Measurements from ENCODE around the gene EPHA7.

DNA sequence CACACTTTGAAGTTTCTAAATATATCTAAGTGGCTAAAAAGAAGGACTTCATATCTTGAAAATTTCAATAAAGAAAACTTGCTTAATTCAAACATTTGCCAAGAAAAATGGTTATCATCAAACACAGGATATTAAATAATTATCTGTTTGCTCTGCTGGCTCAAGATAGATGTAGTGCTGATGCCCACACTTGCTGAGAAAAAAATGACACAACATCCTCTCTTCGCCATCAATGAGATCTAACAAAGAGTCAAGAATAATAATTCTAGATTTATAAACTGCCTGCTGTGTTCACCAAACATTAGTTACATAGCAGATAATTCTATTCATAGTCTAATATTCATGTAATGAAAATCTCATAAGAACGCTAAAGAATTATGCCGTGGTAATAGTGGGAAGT lies 93.6 kb downstream of the EPHA7 start:
- TF ChIP-seq SP1 (IDR thresholded peaks at IDR 0.05; ENCODE audit: low read depth) = no peak
- no peak for TF ChIP-seq POLR2AphosphoS5 (IDR thresholded peaks at IDR 0.05; ENCODE audit: low read depth, low read length)
- TF ChIP-seq EZH2phosphoT487 (IDR thresholded peaks at IDR 0.05; ENCODE audit: borderline replicate concordance) = no peak
- TF ChIP-seq, protein P1, sequence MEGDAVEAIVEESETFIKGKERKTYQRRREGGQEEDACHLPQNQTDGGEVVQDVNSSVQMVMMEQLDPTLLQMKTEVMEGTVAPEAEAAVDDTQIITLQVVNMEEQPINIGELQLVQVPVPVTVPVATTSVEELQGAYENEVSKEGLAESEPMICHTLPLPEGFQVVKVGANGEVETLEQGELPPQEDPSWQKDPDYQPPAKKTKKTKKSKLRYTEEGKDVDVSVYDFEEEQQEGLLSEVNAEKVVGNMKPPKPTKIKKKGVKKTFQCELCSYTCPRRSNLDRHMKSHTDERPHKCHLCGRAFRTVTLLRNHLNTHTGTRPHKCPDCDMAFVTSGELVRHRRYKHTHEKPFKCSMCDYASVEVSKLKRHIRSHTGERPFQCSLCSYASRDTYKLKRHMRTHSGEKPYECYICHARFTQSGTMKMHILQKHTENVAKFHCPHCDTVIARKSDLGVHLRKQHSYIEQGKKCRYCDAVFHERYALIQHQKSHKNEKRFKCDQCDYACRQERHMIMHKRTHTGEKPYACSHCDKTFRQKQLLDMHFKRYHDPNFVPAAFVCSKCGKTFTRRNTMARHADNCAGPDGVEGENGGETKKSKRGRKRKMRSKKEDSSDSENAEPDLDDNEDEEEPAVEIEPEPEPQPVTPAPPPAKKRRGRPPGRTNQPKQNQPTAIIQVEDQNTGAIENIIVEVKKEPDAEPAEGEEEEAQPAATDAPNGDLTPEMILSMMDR (IDR thresholded peaks at IDR 0.05 in 2 of 3, conservative IDR thresholded peaks at IDR 0.05 in 1 of 3; ENCODE audit: borderline replicate concordance in 1 of 3, insufficient read depth in 1 of 3, low read depth in 2 of 3, low read length in 2 of 3) = no peak
- no peak for TF ChIP-seq POLR2A (IDR thresholded peaks at IDR 0.05; ENCODE audit: borderline replicate concordance, extremely low read depth, insufficient read depth, insufficient read length)
- no peak for TF ChIP-seq EZH2 (IDR thresholded peaks at IDR 0.05)
- TF ChIP-seq CBX3 (IDR thresholded peaks at IDR 0.05; ENCODE audit: low read depth) = no peak
- no peak for TF ChIP-seq ELF1 (IDR thresholded peaks at IDR 0.05; ENCODE audit: borderline replicate concordance, low read depth)
- TF ChIP-seq SIN3A (IDR thresholded peaks at IDR 0.05; ENCODE audit: low read depth) = no peak
- TF ChIP-seq, protein P2, sequence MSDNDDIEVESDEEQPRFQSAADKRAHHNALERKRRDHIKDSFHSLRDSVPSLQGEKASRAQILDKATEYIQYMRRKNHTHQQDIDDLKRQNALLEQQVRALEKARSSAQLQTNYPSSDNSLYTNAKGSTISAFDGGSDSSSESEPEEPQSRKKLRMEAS (IDR thresholded peaks at IDR 0.05) = no peak
